T1000 (cell line): ENCODE measurements around the gene USP49.
A peak's percentile ranks its signal among the peaks of the same experiment; 100 is the strongest.

ENCODE experiments used
- DNase-seq: peaks from one replicate; lab custom pipeline; 2025; ENCODE audit warnings: mixed read lengths; lab: John Stamatoyannopoulos, UW

Gene USP49

GRCh38 chr6:41874741-41875140, 20.4 kb downstream of the USP49 start:
- no peak for DNase-seq

- DNase-seq = no peak
Observed at GRCh38 chr6:41872147-41872546, 23.0 kb downstream of the USP49 start.

GRCh38 chr6:41871691-41872090, 23.5 kb downstream of the USP49 start:
- DNase-seq = no peak

- DNase-seq = no peak
Observed at GRCh38 chr6:41859356-41859755, 35.8 kb downstream of the USP49 start.

GRCh38 chr6:41858703-41859102, 36.5 kb downstream of the USP49 start:
- DNase-seq = no peak

GRCh38 chr6:41850861-41851260, 44.3 kb downstream of the USP49 start:
- DNase-seq = no peak

GRCh38 chr6:41846666-41847237, 48.4 kb downstream of the USP49 start:
- DNase-seq = peak; percentile 71

- no peak for DNase-seq
Observed at GRCh38 chr6:41843178-41843577, 52.0 kb downstream of the USP49 start.

GRCh38 chr6:41840326-41840725, 54.8 kb downstream of the USP49 start:
- no peak for DNase-seq

GRCh38 chr6:41836660-41837052, 58.5 kb downstream of the USP49 start:
- no peak for DNase-seq

- no peak for DNase-seq
Observed at GRCh38 chr6:41836022-41836659, 59.0 kb downstream of the USP49 start.

- no peak for DNase-seq
Observed at GRCh38 chr6:41832263-41832662, 62.9 kb downstream of the USP49 start.

- DNase-seq = no peak
Observed at GRCh38 chr6:41826343-41827022, 68.7 kb downstream of the USP49 start.

GRCh38 chr6:41824571-41825569, 70.3 kb downstream of the USP49 start:
- no peak for DNase-seq

- no peak for DNase-seq
Observed at GRCh38 chr6:41823178-41823577, 72.0 kb downstream of the USP49 start.

GRCh38 chr6:41822021-41822420, 73.2 kb downstream of the USP49 start:
- DNase-seq = no peak

GRCh38 chr6:41821266-41821665, 73.9 kb downstream of the USP49 start:
- DNase-seq = no peak

- no peak for DNase-seq
Observed at GRCh38 chr6:41818271-41819054, 76.7 kb downstream of the USP49 start.

GRCh38 chr6:41815587-41815986, 79.6 kb downstream of the USP49 start:
- no peak for DNase-seq

GRCh38 chr6:41814629-41815028, 80.5 kb downstream of the USP49 start:
- DNase-seq = no peak

GRCh38 chr6:41813956-41814355, 81.2 kb downstream of the USP49 start:
- DNase-seq = no peak
